Activated CD4-positive, alpha-beta T cell treated with anti-CD3 and anti-CD28 coated beads, Interleukin-2, Interleukin-6, amounts not matched to agents 100 ng/mL and 50 ng/mL, durations not matched to agents 16 hours and 8 hours (primary cell): ENCODE measurements around the gene GLTP.

Source experiments
- DNase-seq: peaks from one replicate; pipeline ENCODE4 v3.0.0-alpha.2; 2020

The GLTP gene

GRCh38 chr12:109818253-109818652, 62.1 kb downstream of the GLTP start:
- no peak for DNase-seq

- DNase-seq = no peak
These were observed 62.6 kb downstream of the GLTP start for GRCh38 chr12:109817627-109818231.

GRCh38 chr12:109816870-109817269, 63.5 kb downstream of the GLTP start:
- DNase-seq = no peak

GRCh38 chr12:109815757-109816617, 64.4 kb downstream of the GLTP start:
- DNase-seq = no peak

- DNase-seq = no peak
These were observed 65.1 kb downstream of the GLTP start for GRCh38 chr12:109815225-109815624.

GRCh38 chr12:109814600-109815150, 65.7 kb downstream of the GLTP start:
- DNase-seq = no peak

- no peak for DNase-seq
These were observed 66.4 kb downstream of the GLTP start for GRCh38 chr12:109813810-109814416.

GRCh38 chr12:109811624-109811995, 68.7 kb downstream of the GLTP start:
- no peak for DNase-seq

- DNase-seq = no peak
These were observed 69.3 kb downstream of the GLTP start for GRCh38 chr12:109810954-109811623.

GRCh38 chr12:109808876-109809646, 71.3 kb downstream of the GLTP start:
- no peak for DNase-seq

- no peak for DNase-seq
These were observed 72.2 kb downstream of the GLTP start for GRCh38 chr12:109807954-109808643.

GRCh38 chr12:109804820-109805761, 75.2 kb downstream of the GLTP start:
- peak; percentile 73 for DNase-seq

- DNase-seq = no peak
These were observed 76.7 kb downstream of the GLTP start for GRCh38 chr12:109803678-109804077.

- DNase-seq = no peak
These were observed 77.5 kb downstream of the GLTP start for GRCh38 chr12:109802828-109803227.
